WI38 (cell line): ENCODE measurements around the gene IQCF2.
"Not testable (repeated sequence)": the region's sequence is repeated elsewhere in the genome, so short reads cannot be mapped to it uniquely, and the experiment has no call there.

ENCODE experiments used
- H3K4me3 ChIP-seq: 2 replicates; pipeline ENCODE4 v1.5.1; 2011; ENCODE audit warnings: low read depth, mild to moderate bottlenecking, control low read depth, low read length
- CTCF ChIP-seq: IDR thresholded peaks from 2 replicates; pipeline ENCODE4 v1.5.1; 2012; ENCODE audit warnings: low read depth, mild to moderate bottlenecking, control low read depth, low read length

IQCF2 gene

GRCh38 chr3:51896607-51897305 is 35.3 kb downstream of the IQCF2 start:
- no peak overlapping the region for H3K4me3 ChIP-seq
- no peak for TF ChIP-seq CTCF

- no peak for TF ChIP-seq CTCF
- no peak overlapping the region for H3K4me3 ChIP-seq
Observed at GRCh38 chr3:51897391-51897790, 36.0 kb downstream of the IQCF2 start.

GRCh38 chr3:51900043-51900442 is 38.6 kb downstream of the IQCF2 start:
- H3K4me3 ChIP-seq: not testable (repeated sequence)

- not testable (repeated sequence) for H3K4me3 ChIP-seq
Observed at GRCh38 chr3:51902361-51902760, 40.9 kb downstream of the IQCF2 start.

GRCh38 chr3:51904034-51904823 is 42.8 kb downstream of the IQCF2 start:
- H3K4me3 ChIP-seq: no peak overlapping the region
- TF ChIP-seq CTCF: no peak

GRCh38 chr3:51908026-51908425 is 46.6 kb downstream of the IQCF2 start:
- no peak for TF ChIP-seq CTCF
- no peak overlapping the region for H3K4me3 ChIP-seq
